HG02610 (cell line): ENCODE results near the gene GPC2.

Experiments
- ATAC-seq: cut with Tn5 transposase; IDR thresholded peaks from one replicate; pipeline ENCODE4 v1.9.1; 2021; ENCODE audit warnings: mild to moderate bottlenecking, moderate library complexity; ENCODE audit not compliant: unreplicated experiment

GPC2 gene

GRCh38 chr7:100126239-100126930 is 50.8 kb downstream of the GPC2 start:
- ATAC-seq = peak; percentile 28

- no peak for ATAC-seq
Measured at GRCh38 chr7:100124301-100125230, 52.6 kb downstream of the GPC2 start.

GRCh38 chr7:100122568-100122967 is 54.6 kb downstream of the GPC2 start:
- no peak for ATAC-seq

GRCh38 chr7:100122067-100122466 is 55.1 kb downstream of the GPC2 start:
- no peak for ATAC-seq

DNA sequence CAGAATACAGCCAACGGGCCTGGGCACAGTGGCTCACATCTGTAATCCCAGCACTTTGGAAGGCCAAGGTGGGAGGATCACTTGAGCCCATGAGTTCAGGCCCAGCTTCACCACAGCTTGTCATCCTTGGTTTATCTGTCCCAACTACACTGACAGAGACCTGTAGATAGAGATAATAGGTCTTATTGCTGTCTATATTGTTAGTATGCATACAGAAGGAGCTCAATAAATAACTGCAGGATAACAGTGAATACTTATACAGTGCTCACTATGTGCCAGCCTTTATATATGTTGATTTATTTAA is 56.5 kb downstream of the GPC2 start:
- ATAC-seq = no peak

- peak; percentile 23 for ATAC-seq
Measured at GRCh38 chr7:100119970-100120732, 57.0 kb downstream of the GPC2 start.
